22Rv1 (cell line): ENCODE data around the gene CTNNBIP1.
A peak's percentile ranks its signal among the peaks of the same experiment; 100 is the strongest.

ENCODE experiments used
- H3K27ac ChIP-seq: fragments of 450-650 bp; 2 replicates; pipeline ENCODE4 v1.5.1; 2017
- CTCF ChIP-seq: fragments of 450-650 bp; IDR thresholded peaks from 2 replicates; pipeline ENCODE4 v1.5.1; 2017; ENCODE audit warnings: mild to moderate bottlenecking
- ZFX ChIP-seq: fragments of 450-650 bp; IDR thresholded peaks from 2 replicates; pipeline ENCODE4 v1.6.1; 2017; ENCODE audit warnings: antibody characterized with exemption, borderline replicate concordance

CTNNBIP1 gene

GRCh38 chr1:9874959-9875635 lies 35.0 kb downstream of the CTNNBIP1 start:
- TF ChIP-seq ZFX (no peak), CTCF (peak; percentile 96)
- H3K27ac ChIP-seq: no peak overlapping the region

- no peak for TF ChIP-seq ZFX
- TF ChIP-seq CTCF: no peak
- H3K27ac ChIP-seq: no peak overlapping the region
Observed at GRCh38 chr1:9874412-9874811, 35.7 kb downstream of the CTNNBIP1 start.

- TF ChIP-seq ZFX (no peak), CTCF (no peak)
Observed at GRCh38 chr1:9873992-9874391, 36.1 kb downstream of the CTNNBIP1 start.

GRCh38 chr1:9873385-9873784 lies 36.7 kb downstream of the CTNNBIP1 start:
- TF ChIP-seq CTCF (no peak), ZFX (no peak)
- H3K27ac ChIP-seq: no peak overlapping the region

More at GRCh38 chr1:9873992-9874391, 36.1 kb downstream of the CTNNBIP1 start:
- H3K27ac ChIP-seq: no peak overlapping the region

GRCh38 chr1:9872430-9873165 lies 37.5 kb downstream of the CTNNBIP1 start:
- TF ChIP-seq CTCF: no peak
- TF ChIP-seq ZFX: no peak
- H3K27ac ChIP-seq: no peak overlapping the region

GRCh38 chr1:9871707-9872425 lies 38.2 kb downstream of the CTNNBIP1 start:
- TF ChIP-seq ZFX (no peak), CTCF (no peak)
- H3K27ac ChIP-seq: no peak overlapping the region

GRCh38 chr1:9871021-9871420 lies 39.0 kb downstream of the CTNNBIP1 start:
- TF ChIP-seq CTCF (no peak), ZFX (no peak)
- no peak overlapping the region for H3K27ac ChIP-seq
